Aorta (tissue), 5 donors: ENCODE results near the gene AFF3. TPM values are rescaled to one million over a fixed set of nuclear protein-coding genes. Genes with fewer than 3 reads are reported as not detected.

Source experiments
- ATAC-seq: fragments of 200-7000 bp; cut with Tn5 transposase; one replicate; pipeline ENCODE4 v1.9.1; 2022; ENCODE audit warnings: moderate library complexity; ENCODE audit not compliant: low FRiP score
- DNase-seq, 2 donors: peaks; one replicate each; pipeline ENCODE4 v3.0.0-alpha.2; 2020
- H3K27ac ChIP-seq, 2 donors: one replicate each; pipeline ENCODE4 v1.5.1; 2013; ENCODE audit warnings: low read length in 2 of 2, mild to moderate bottlenecking in 2 of 2, moderate library complexity in 2 of 2, control low read depth in 1 of 2, inconsistent platforms in 1 of 2, low read depth in 1 of 2
- H3K27me3 ChIP-seq, 2 donors: one replicate each; pipeline ENCODE4 v1.6.1; 2013; ENCODE audit warnings: control low read depth in 1 of 2, low read length in 1 of 2, mild to moderate bottlenecking in 1 of 2, moderate library complexity in 1 of 2; ENCODE audit not compliant: insufficient read depth in 2 of 2, control insufficient read depth in 1 of 2
- H3K36me3 ChIP-seq, 2 donors: one replicate each; pipeline ENCODE4 v1.6.1; 2013; ENCODE audit warnings: control low read depth in 1 of 2, low read length in 1 of 2, mild to moderate bottlenecking in 1 of 2; ENCODE audit not compliant: insufficient read depth in 2 of 2, control insufficient read depth in 1 of 2
- H3K4me1 ChIP-seq, 2 donors: one replicate each; pipeline ENCODE4 v1.6.1; 2013; ENCODE audit warnings: low read length in 2 of 2, control low read depth in 1 of 2, mild to moderate bottlenecking in 1 of 2, moderate library complexity in 1 of 2; ENCODE audit not compliant: insufficient read depth in 2 of 2, control insufficient read depth in 1 of 2
- H3K4me3 ChIP-seq, 2 donors: one replicate each; pipeline ENCODE4 v1.5.1; 2013; ENCODE audit warnings: low read length in 2 of 2, control low read depth in 1 of 2, mild to moderate bottlenecking in 1 of 2
- H3K9me3 ChIP-seq: one replicate; pipeline ENCODE4 v1.6.1; 2013; ENCODE audit warnings: mild to moderate bottlenecking, low read length; ENCODE audit not compliant: control insufficient read depth
- WGBS, 2 donors: extraction: QIAGEN DNeasy Blood & Tissue Kit; methylation state at CpG; one replicate each; pipeline ENCODE4 v1.1.7; 2013; 5-methylcytosine and 5-hydroxymethylcytosine counted together
- intact Hi-C, 2 donors: fragments of 100-400 bp; cut with DNase I; formaldehyde crosslinking; loops; one replicate each; pipeline versions ENCODE4 v1.14.2 to v1.15.0; 2022
- polyA plus RNA-seq, 2 donors: library from polyadenylated mRNA; stranded (reverse); fragments of 200-250 nt; gene quantifications; one replicate each; pipeline ENCODE4 v1.2.3, GENCODE V29; 2013
- total RNA-seq, 2 donors: library from RNA; stranded (reverse); fragmentation: NEBNext Ultra II Directional; extraction: Animal tissue kit (Norgen Biotek cat#: 25700); gene quantifications; one replicate each; pipeline ENCODE4 v1.2.1, GENCODE V29; 2021
- donor health status: healthy with polysubstance abuse.
- donor health status: Bipolar disorder and iron deficiency.
- donor health status: DM: no; HTN: no; CAD: no.
- donor health status: DM: no; HTN: no; CAD: no.
- donor health status: DM: yes; HTN: yes; CAD: no.

AFF3 gene
- total and polyA plus RNA-seq, 4 donors = 0.25 to 15.7 (median 5.5) TPM

DNA sequence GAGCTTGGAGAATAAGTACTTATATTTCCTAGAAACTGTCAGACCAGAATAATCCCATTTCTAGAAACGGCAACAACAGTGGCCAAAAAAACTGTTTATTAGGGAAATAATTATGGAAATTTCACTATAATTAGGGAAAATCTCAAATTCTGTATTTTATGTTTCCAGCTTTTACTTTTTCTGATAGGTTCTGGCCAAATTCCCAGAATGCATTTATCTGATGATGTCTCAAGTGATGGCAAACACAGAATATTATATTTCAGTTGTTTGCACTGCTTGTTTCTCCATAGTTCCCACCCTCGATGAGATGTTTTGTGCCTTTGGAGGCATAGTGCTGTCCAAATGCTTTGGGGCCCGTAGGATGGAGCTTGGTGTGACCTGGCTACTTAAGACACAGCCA, 66.9 kb downstream of the AFF3 start:
- intact Hi-C loops = no loop called here
- ATAC-seq (no peak), DNase-seq (no peak)
- Histone ChIP-seq H3K27ac (no peak overlapping the region), H3K4me1 (no peaks in the 10 kb centered on the region), H3K9me3 (no peaks in the 10 kb centered on the region), H3K27me3 (no peaks in the 10 kb centered on the region), H3K4me3 (no peak overlapping the region), H3K36me3 (no peaks in the 10 kb centered on the region)
- WGBS, 2 donors = 82 to 88% methylated on average over 3 of the region's 3 CpGs

GRCh38 chr2:100073110-100073509, 69.3 kb downstream of the AFF3 start:
- Histone ChIP-seq H3K4me1 (no peaks in the 10 kb centered on the region), H3K9me3 (no peaks in the 10 kb centered on the region), H3K4me3 (no peak overlapping the region), H3K27ac (no peak overlapping the region), H3K27me3 (no peaks in the 10 kb centered on the region), H3K36me3 (no peaks in the 10 kb centered on the region)
- DNase-seq = no peak
- 73 to 75% methylated on average over 3 of the region's 3 CpGs for WGBS, 2 donors
- no peak for ATAC-seq
- intact Hi-C loops = no loop called here

GRCh38 chr2:100072503-100072902, 69.9 kb downstream of the AFF3 start:
- H3K4me1 ChIP-seq = no peaks in the 10 kb centered on the region
- no peaks in the 10 kb centered on the region for H3K36me3 ChIP-seq
- ATAC-seq = no peak
- no peak for DNase-seq
- 62 to 66% methylated on average over 3 of the region's 3 CpGs for WGBS, 2 donors
- no peak overlapping the region for H3K4me3 ChIP-seq
- no peaks in the 10 kb centered on the region for H3K9me3 ChIP-seq
- no peak overlapping the region for H3K27ac ChIP-seq
- H3K27me3 ChIP-seq = no peaks in the 10 kb centered on the region
- intact Hi-C loops = no loop called here

DNA sequence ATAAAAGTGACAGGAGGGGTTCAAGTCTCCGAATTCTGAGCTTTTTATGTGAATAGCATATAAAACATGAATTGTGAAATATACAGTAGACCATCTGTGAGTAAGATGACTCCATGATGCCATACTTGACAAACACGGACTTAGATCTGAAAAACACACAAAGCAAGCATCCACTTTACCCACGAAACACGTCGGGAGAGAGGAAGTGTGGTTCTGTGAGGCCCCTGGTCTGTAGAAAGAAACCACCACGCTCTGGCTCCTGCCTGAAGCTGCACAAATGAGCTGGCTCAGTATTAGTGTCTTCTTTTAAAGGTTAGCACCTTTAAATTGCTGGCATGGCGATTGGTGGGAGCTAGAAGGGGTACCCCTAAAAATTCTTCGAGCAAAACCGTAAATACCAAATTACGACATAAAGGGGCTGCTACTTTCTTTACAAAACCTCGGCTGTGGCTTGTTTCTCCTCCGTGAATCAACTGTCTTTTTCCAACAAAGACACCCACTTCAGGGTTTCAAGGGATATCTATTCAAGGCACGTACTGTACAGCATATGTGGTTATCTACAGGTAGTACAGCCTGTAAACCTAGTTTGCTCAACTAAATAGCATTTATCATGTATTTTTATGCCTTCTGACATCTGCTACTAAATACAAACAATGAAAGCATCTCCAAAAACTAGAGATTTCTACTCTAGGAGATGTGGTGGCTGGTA, 70.9 kb downstream of the AFF3 start:
- no peaks in the 10 kb centered on the region for H3K36me3 ChIP-seq
- H3K4me1 ChIP-seq = no peaks in the 10 kb centered on the region
- no peak for DNase-seq
- no peak overlapping the region for H3K4me3 ChIP-seq
- no peaks in the 10 kb centered on the region for H3K9me3 ChIP-seq
- H3K27ac ChIP-seq = no peak overlapping the region
- ATAC-seq = no peak
- WGBS, 2 donors = 91 to 94% methylated on average over 13 of the region's 13 CpGs
- intact Hi-C loops = no loop called here
- H3K27me3 ChIP-seq = no peaks in the 10 kb centered on the region

GRCh38 chr2:100070078-100070477, 72.3 kb downstream of the AFF3 start:
- WGBS, 2 donors = 69 to 77% methylated on average over 4 of the region's 4 CpGs
- Histone ChIP-seq H3K4me1 (no peaks in the 10 kb centered on the region), H3K27ac (no peak overlapping the region), H3K4me3 (no peak overlapping the region), H3K36me3 (no peaks in the 10 kb centered on the region), H3K27me3 (no peaks in the 10 kb centered on the region), H3K9me3 (no peaks in the 10 kb centered on the region)
- intact Hi-C loops = no loop called here
- ATAC-seq (no peak), DNase-seq (no peak)

DNA sequence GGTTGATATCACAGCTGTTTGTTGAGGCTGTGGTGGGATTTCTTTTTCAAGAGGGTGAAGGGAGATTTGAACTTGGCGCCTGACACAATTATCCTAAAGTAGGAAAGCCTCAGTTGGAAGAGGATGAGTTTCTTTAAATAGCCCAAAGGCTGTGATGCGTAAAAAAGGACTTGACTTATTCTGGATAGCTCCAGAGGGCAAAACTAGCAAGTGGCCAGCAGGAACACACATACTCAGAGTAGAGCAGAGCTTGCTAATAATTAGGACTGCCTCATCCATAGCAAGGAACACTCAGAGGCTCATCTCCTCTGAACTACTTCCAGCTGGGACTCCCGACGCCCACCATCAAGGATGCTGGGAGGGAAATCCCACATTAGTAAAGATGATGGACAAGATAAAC, 74.0 kb downstream of the AFF3 start:
- no peaks in the 10 kb centered on the region for H3K27me3 ChIP-seq
- no peaks in the 10 kb centered on the region for H3K4me1 ChIP-seq
- H3K36me3 ChIP-seq = no peaks in the 10 kb centered on the region
- no peak overlapping the region for H3K27ac ChIP-seq
- no peak overlapping the region for H3K4me3 ChIP-seq
- WGBS, 2 donors = 85 to 88% methylated on average over 4 of the region's 4 CpGs
- intact Hi-C loops = no loop called here
- ATAC-seq (no peak), DNase-seq (no peak)
- no peaks in the 10 kb centered on the region for H3K9me3 ChIP-seq

- Histone ChIP-seq H3K4me3 (no peak overlapping the region), H3K27ac (no peak overlapping the region), H3K36me3 (no peaks in the 10 kb centered on the region), H3K4me1 (no peaks in the 10 kb centered on the region), H3K9me3 (no peaks in the 10 kb centered on the region), H3K27me3 (no peaks in the 10 kb centered on the region)
- DNase-seq (no peak), ATAC-seq (no peak)
- WGBS, 2 donors = 98 to 99% methylated on average over 6 of the region's 6 CpGs
- intact Hi-C loops = no loop called here
Measured at GRCh38 chr2:100067784-100068183, 74.6 kb downstream of the AFF3 start.

GRCh38 chr2:100066856-100067255, 75.5 kb downstream of the AFF3 start:
- Histone ChIP-seq H3K27ac (no peak overlapping the region), H3K4me3 (no peak overlapping the region), H3K4me1 (no peaks in the 10 kb centered on the region), H3K27me3 (no peaks in the 10 kb centered on the region), H3K36me3 (no peaks in the 10 kb centered on the region), H3K9me3 (no peaks in the 10 kb centered on the region)
- no peak for ATAC-seq
- no peak for DNase-seq
- intact Hi-C loops = no loop called here
- WGBS, 2 donors = 76 to 86% methylated on average over 5 of the region's 5 CpGs

DNA sequence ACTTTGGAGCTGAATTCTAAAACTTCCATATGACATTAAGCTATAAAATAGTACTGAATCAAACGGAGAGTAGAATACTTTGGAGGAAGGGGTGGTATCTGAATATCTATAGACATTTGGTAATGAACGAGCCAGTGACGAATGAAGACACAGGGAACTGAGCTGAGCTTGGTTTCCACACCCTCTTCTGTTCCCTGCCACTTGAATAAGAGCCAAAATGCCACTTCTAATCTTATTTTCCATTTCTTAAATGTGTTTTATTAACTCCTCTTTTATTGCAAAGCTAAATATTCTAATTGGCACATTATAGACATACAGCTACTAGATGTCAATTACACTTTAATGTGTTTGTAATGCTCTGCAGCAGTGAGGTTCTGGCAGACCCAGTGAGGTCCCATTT, 76.1 kb downstream of the AFF3 start:
- WGBS, 2 donors = 15 to 18% methylated on average over 3 of the region's 3 CpGs
- no peak for DNase-seq
- Histone ChIP-seq H3K36me3 (no peaks in the 10 kb centered on the region), H3K4me3 (no peak overlapping the region), H3K27me3 (no peaks in the 10 kb centered on the region), H3K9me3 (no peaks in the 10 kb centered on the region), H3K4me1 (no peaks in the 10 kb centered on the region), H3K27ac (no peak overlapping the region)
- intact Hi-C loops = no loop called here
- no peak for ATAC-seq
